Measurements from ENCODE around the gene BAG3. TPM values are rescaled to one million over a fixed set of nuclear protein-coding genes. Genes with fewer than 3 reads are reported as not detected.

BAG3 gene
- polyA plus RNA-seq, 1 donor: 12.3 TPM

DNA sequence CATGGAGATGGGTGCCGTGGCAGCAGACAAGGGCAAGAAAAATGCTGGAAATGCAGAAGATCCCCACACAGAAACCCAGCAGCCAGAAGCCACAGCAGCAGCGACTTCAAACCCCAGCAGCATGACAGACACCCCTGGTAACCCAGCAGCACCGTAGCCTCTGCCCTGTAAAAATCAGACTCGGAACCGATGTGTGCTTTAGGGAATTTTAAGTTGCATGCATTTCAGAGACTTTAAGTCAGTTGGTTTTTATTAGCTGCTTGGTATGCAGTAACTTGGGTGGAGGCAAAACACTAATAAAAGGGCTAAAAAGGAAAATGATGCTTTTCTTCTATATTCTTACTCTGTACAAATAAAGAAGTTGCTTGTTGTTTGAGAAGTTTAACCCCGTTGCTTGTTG lies 25.9 kb downstream of the BAG3 start:
- WGBS (ENCODE audit: insufficient coverage, low lambda C conversion rate): no CpG with 5 or more reads among the region's 6 CpGs
- Histone ChIP-seq H3K27ac (ENCODE audit: low read length) (no peak overlapping the region), H3K27me3 (ENCODE audit: control insufficient read depth, insufficient read depth, low read length) (no peaks in the 10 kb centered on the region), H3K4me3 (ENCODE audit: low read length) (no peak overlapping the region), H3K4me1 (ENCODE audit: control insufficient read depth, insufficient read depth, low read length) (no peaks in the 10 kb centered on the region), H3K9me3 (ENCODE audit: control insufficient read depth, low read depth, low read length) (no peaks in the 10 kb centered on the region), H3K36me3 (ENCODE audit: control insufficient read depth, insufficient read depth, low read length) (peaks cover 35% of the 10 kb centered on the region)
- no peak for DNase-seq

DNA sequence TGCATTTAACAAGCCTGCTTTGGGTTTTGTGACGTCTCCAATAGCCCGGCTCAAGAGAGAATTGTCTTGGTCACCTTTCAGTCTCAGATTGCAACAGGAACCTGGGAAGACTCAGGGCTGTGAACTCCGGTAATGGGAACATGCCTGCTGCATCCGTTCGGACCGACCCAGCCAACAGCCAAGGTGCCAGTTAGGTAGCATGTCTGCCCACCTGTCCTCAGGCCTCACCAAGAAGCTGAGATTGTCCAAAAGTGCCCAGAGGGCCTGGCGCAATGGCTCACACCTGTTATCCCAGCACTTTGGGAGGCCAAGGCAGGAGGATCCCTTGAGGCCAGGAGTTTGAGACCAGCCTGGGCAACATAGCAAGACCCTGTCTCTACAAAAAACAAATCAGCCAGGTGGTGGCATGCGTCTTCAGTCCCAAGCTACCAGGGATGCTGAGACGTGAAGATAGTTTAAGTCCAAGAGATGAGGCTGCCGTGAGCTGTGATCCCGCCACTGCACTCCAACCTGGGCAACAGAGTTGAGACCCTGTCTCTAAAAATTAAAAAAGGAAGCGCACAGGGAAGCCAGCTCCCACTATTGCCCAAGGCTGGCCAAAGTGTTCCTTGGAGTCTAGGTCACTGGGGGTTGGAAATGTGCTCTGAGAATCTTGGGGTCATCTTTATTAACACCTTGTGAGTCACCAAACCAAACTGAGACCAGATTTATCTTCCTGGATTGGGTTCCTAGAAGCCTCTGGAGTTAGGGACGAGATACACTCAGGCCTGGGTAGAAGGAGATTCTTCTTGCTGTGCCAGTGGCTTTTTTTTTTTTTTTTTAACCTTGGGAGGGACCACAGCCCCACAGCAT lies 26.9 kb downstream of the BAG3 start:
- no peak overlapping the region for H3K27ac ChIP-seq (ENCODE audit: low read length)
- peaks cover 25% of the 10 kb centered on the region for H3K36me3 ChIP-seq (ENCODE audit: control insufficient read depth, insufficient read depth, low read length)
- no peaks in the 10 kb centered on the region for H3K4me1 ChIP-seq (ENCODE audit: control insufficient read depth, insufficient read depth, low read length)
- no peaks in the 10 kb centered on the region for H3K27me3 ChIP-seq (ENCODE audit: control insufficient read depth, insufficient read depth, low read length)
- no CpG with 5 or more reads among the region's 13 CpGs for WGBS (ENCODE audit: insufficient coverage, low lambda C conversion rate)
- H3K4me3 ChIP-seq (ENCODE audit: low read length): no peak overlapping the region
- no peak for DNase-seq
- no peaks in the 10 kb centered on the region for H3K9me3 ChIP-seq (ENCODE audit: control insufficient read depth, low read depth, low read length)

DNA sequence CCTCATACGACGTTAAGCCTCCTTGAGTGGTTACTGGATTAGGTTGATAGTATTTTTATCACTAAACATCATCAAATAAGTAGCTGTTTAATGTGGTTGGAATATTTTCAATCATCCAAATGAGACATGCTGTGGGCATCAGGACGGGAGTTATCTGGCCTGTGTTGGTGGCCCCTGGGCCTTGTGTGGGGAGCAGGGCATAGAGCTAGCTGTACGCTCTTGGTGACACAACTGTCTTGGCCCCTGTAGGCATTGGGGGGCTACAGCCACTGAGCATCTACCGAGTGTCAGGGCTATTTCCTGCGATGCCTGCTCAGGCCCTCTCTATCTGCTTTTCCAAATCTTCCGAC lies 28.3 kb downstream of the BAG3 start:
- Histone ChIP-seq H3K27ac (ENCODE audit: low read length) (no peak overlapping the region), H3K36me3 (ENCODE audit: control insufficient read depth, insufficient read depth, low read length) (peaks cover 15% of the 10 kb centered on the region), H3K4me3 (ENCODE audit: low read length) (no peak overlapping the region), H3K9me3 (ENCODE audit: control insufficient read depth, low read depth, low read length) (no peaks in the 10 kb centered on the region), H3K27me3 (ENCODE audit: control insufficient read depth, insufficient read depth, low read length) (no peaks in the 10 kb centered on the region), H3K4me1 (ENCODE audit: control insufficient read depth, insufficient read depth, low read length) (no peaks in the 10 kb centered on the region)
- WGBS (ENCODE audit: insufficient coverage, low lambda C conversion rate): no CpG with 5 or more reads among the region's 7 CpGs
- DNase-seq: no peak

DNA sequence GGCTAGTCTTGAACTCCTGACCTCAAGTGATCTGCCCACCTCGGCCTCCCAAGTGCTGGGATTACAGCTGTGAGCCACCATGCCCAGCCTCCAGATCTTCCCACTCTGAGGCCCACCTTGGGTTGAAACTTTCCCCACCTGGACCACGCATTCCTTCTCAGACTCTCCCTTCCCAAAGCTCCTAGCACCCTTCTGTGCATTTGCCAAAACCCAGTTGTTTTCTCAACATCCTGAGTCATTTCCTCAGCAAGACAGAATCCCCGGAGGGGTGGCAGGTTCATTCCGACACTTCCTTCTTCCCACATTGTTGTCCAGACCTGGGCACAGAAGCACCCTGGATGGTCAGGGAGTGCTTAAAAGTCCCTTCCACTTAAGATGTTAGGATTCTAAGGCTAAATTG lies 28.9 kb downstream of the BAG3 start:
- H3K4me1 ChIP-seq (ENCODE audit: control insufficient read depth, insufficient read depth, low read length): no peaks in the 10 kb centered on the region

DNA sequence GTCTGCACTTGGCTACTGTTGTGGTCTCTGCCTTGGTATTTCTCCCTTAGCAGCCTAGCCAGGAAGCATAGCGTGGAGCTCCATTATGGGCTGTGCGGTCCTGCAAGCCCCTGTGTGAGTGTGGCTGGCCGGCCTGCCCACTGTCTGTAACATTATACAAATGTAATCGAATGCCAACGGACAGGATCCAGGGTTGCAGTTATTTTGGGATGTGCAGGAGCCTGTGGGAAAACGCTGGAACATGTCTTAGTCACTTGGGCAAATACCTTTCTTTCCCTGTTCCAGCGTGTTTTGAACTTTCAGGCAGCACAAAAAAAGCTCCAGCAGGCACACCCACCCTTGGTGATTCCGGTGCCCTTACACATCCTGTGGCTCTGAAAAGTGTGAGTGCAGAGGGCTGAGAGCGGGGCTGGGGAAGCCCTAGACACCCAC lies 29.5 kb downstream of the BAG3 start:
- H3K27ac ChIP-seq (ENCODE audit: low read length): no peak overlapping the region

More for the DNA sequence above, 28.9 kb downstream of the BAG3 start:
- no peak overlapping the region for H3K4me3 ChIP-seq (ENCODE audit: low read length)
- H3K27ac ChIP-seq (ENCODE audit: low read length): no peak overlapping the region
- H3K36me3 ChIP-seq (ENCODE audit: control insufficient read depth, insufficient read depth, low read length): peaks cover 15% of the 10 kb centered on the region
- DNase-seq: no peak
- 80% methylated on average over 1 of the region's 4 CpGs for WGBS (ENCODE audit: insufficient coverage, low lambda C conversion rate)
- no peaks in the 10 kb centered on the region for H3K27me3 ChIP-seq (ENCODE audit: control insufficient read depth, insufficient read depth, low read length)
- no peaks in the 10 kb centered on the region for H3K9me3 ChIP-seq (ENCODE audit: control insufficient read depth, low read depth, low read length)

DNA sequence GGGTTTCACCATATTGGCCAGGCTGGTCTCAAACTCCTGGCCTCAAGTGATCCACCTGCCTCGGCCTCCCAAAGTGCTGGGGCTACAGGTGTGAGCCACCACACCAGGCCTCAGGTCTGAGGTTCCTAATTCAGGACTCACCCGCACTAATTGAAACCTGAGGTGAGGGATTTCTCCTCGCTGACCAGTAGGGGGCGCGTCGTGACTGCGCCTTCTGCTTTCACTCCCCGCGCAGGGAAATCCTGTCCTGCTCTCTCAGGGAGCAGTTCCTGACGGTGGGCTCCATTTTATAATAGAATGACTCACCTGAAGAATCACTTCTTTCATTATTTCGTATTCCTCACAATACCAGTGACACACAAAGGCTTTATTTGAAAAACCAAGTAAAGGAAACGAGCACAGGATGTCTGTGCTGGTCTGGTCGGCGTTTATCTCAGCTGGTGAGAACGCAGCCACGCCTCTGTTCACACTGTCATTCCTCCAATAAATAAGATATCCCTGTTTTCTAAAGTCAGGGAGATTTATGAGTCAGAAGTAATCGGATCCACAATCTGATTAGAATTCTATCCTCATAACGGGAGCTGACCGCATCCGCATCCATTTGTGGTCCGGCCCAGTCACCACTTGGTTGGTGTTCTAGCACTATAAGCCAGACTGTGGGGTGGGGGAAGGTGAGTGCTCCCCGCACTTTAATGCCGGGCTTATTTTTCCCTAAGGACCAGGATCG lies 35.4 kb downstream of the BAG3 start:
- peaks cover 13% of the 10 kb centered on the region for H3K4me1 ChIP-seq (ENCODE audit: control insufficient read depth, insufficient read depth, low read length)
- no peaks in the 10 kb centered on the region for H3K36me3 ChIP-seq (ENCODE audit: control insufficient read depth, insufficient read depth, low read length)
- peak; percentile 81 to 82 for DNase-seq
- WGBS (ENCODE audit: insufficient coverage, low lambda C conversion rate): 0% methylated on average over 2 of the region's 24 CpGs
- no peaks in the 10 kb centered on the region for H3K9me3 ChIP-seq (ENCODE audit: control insufficient read depth, low read depth, low read length)
- H3K27me3 ChIP-seq (ENCODE audit: control insufficient read depth, insufficient read depth, low read length): no peaks in the 10 kb centered on the region
- peak overlapping the region; percentile 62 for H3K27ac ChIP-seq (ENCODE audit: low read length)
- H3K4me3 ChIP-seq (ENCODE audit: low read length): peak overlapping the region; percentile 22

More for the DNA sequence above, 29.5 kb downstream of the BAG3 start:
- WGBS (ENCODE audit: insufficient coverage, low lambda C conversion rate): no CpG with 5 or more reads among the region's 9 CpGs
- Histone ChIP-seq H3K4me3 (ENCODE audit: low read length) (no peak overlapping the region), H3K9me3 (ENCODE audit: control insufficient read depth, low read depth, low read length) (no peaks in the 10 kb centered on the region), H3K4me1 (ENCODE audit: control insufficient read depth, insufficient read depth, low read length) (no peaks in the 10 kb centered on the region), H3K36me3 (ENCODE audit: control insufficient read depth, insufficient read depth, low read length) (peaks cover 15% of the 10 kb centered on the region), H3K27me3 (ENCODE audit: control insufficient read depth, insufficient read depth, low read length) (no peaks in the 10 kb centered on the region)
- DNase-seq: no peak

DNA sequence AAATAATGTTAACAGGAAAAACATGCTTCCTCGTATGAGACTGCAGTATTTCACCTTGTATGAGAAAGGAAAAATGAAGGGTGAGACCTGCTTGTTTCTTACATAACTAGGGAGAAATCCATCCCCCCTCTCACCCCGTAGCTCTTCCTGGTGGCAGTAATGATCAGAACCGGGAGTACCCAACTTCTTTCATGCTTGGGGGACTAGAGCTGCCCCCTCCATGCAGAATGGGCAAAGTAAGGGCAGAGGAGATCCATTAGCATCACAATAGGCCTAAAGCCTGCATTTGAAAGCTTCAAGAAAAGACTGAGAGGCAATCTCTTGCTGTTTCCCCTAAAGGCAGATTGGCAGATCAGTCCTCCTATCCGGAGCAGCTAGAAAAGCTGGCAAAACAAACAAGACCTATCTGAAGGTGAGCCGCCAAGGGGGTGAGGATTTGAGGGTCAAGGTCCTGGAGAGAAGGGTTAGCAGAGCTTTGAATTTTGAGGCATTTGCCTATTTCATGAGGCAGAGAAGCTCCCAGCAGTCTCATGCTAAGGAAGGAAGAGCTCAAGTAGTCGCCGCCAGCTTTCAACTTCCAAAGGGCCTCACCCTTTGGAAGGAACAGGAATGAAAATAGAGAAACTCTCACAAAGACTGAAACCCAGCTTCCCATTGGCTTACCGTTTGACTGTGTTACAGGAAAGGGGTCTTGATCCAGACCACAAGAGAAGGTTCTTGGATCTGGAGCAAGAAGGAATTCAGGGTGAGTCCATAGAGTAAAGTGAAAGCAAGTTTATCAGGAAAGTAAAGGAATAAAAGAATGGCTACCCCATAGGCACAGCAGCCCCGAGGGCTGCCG lies 36.2 kb downstream of the BAG3 start:
- no peak overlapping the region for H3K4me3 ChIP-seq (ENCODE audit: low read length)
- no peaks in the 10 kb centered on the region for H3K9me3 ChIP-seq (ENCODE audit: control insufficient read depth, low read depth, low read length)
- peaks cover 13% of the 10 kb centered on the region for H3K4me1 ChIP-seq (ENCODE audit: control insufficient read depth, insufficient read depth, low read length)
- peak in 1 of 2 donors; percentile 54 for DNase-seq
- no peaks in the 10 kb centered on the region for H3K36me3 ChIP-seq (ENCODE audit: control insufficient read depth, insufficient read depth, low read length)
- WGBS (ENCODE audit: insufficient coverage, low lambda C conversion rate): 36% methylated on average over 3 of the region's 10 CpGs
- no peaks in the 10 kb centered on the region for H3K27me3 ChIP-seq (ENCODE audit: control insufficient read depth, insufficient read depth, low read length)
- H3K27ac ChIP-seq (ENCODE audit: low read length): peak overlapping the region; percentile 62

DNA sequence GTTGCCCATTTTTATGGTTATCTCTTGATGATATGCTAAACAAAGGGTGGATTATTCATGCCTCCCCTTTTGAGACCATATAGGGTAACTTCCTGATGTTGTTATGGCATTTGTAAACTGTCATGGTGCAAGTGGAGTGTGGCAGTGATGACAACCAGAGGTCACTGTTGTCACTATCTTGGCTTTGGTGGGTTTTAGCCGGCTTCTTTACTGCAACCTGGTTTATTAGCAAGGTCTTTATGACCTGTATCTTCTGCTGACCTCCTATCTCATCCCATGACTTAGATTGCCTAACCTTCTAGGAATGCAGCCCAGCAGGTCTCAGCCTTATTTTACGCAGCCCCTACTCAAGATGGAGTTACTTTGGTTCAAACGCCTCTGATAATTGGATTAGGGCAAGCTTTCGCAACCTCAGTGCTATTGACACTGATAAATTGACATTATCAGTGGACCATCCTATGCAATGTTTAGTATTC lies 36.9 kb downstream of the BAG3 start:
- H3K27ac ChIP-seq (ENCODE audit: low read length): peak overlapping the region; percentile 62
- peak; percentile 72 to 79 for DNase-seq
- H3K27me3 ChIP-seq (ENCODE audit: control insufficient read depth, insufficient read depth, low read length): no peaks in the 10 kb centered on the region
- no peaks in the 10 kb centered on the region for H3K9me3 ChIP-seq (ENCODE audit: control insufficient read depth, low read depth, low read length)
- H3K4me1 ChIP-seq (ENCODE audit: control insufficient read depth, insufficient read depth, low read length): peaks cover 13% of the 10 kb centered on the region
- no peaks in the 10 kb centered on the region for H3K36me3 ChIP-seq (ENCODE audit: control insufficient read depth, insufficient read depth, low read length)
- no CpG with 5 or more reads among the region's 4 CpGs for WGBS (ENCODE audit: insufficient coverage, low lambda C conversion rate)
- no peak overlapping the region for H3K4me3 ChIP-seq (ENCODE audit: low read length)

DNA sequence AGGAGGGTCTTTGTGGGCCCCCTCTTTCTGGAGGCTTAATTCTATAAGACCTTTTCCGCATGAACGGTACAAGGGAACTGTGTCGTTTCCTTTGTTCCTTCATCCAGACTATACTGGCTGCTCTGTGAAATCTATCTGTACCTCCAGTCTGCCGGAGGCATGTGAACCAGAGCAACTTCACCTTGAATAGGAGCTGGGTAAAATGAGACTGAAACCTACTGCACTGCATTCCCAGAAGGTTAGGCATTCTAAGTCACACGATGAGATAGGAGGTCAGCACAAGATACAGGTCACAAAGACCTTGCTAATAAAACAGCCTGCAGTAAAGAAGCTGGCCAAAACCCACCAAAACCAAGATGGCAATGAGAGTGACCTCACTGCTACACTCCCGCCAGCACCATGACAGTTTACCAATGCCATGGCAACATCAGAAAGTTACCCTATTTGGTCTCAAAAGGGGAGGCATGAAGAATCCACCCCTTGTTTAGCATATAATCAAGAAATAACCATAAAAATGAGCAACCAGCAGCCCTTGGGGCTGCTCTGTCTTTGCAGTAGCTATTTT lies 37.9 kb downstream of the BAG3 start:
- Histone ChIP-seq H3K27ac (ENCODE audit: low read length) (no peak overlapping the region), H3K9me3 (ENCODE audit: control insufficient read depth, low read depth, low read length) (no peaks in the 10 kb centered on the region), H3K36me3 (ENCODE audit: control insufficient read depth, insufficient read depth, low read length) (no peaks in the 10 kb centered on the region), H3K4me3 (ENCODE audit: low read length) (no peak overlapping the region), H3K27me3 (ENCODE audit: control insufficient read depth, insufficient read depth, low read length) (no peaks in the 10 kb centered on the region), H3K4me1 (ENCODE audit: control insufficient read depth, insufficient read depth, low read length) (peaks cover 13% of the 10 kb centered on the region)
- DNase-seq: peak in 1 of 2 donors; percentile 31
- WGBS (ENCODE audit: insufficient coverage, low lambda C conversion rate): 100% methylated on average over 2 of the region's 6 CpGs

DNA sequence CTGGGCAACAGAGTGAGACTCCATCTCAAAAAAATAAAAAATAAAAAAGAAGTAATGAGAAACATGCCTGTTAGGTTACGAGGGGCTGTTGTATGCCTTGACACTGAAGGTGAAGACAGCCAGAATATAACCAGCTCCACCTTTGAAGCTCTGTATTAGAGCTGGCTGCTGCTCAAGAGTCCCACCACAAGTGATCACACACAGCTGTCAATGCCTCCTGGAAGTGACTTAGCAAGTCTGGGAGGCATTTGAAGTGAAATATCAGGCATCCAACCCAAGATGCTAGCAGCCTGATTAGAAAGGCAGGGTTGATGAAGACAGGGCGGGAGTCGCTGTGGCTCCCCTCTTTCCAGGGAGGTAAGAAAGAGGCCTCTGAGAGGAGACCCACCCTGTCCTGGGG lies 40.5 kb downstream of the BAG3 start:
- no peak for DNase-seq
- no CpG with 5 or more reads among the region's 3 CpGs for WGBS (ENCODE audit: insufficient coverage, low lambda C conversion rate)
- H3K4me1 ChIP-seq (ENCODE audit: control insufficient read depth, insufficient read depth, low read length): peaks cover 12% of the 10 kb centered on the region

More for the DNA sequence above, 40.5 kb downstream of the BAG3 start:
- no peaks in the 10 kb centered on the region for H3K36me3 ChIP-seq (ENCODE audit: control insufficient read depth, insufficient read depth, low read length)
- H3K27ac ChIP-seq (ENCODE audit: low read length): no peak overlapping the region
- no peak overlapping the region for H3K4me3 ChIP-seq (ENCODE audit: low read length)
- H3K9me3 ChIP-seq (ENCODE audit: control insufficient read depth, low read depth, low read length): no peaks in the 10 kb centered on the region
- no peaks in the 10 kb centered on the region for H3K27me3 ChIP-seq (ENCODE audit: control insufficient read depth, insufficient read depth, low read length)

Data from large intestine (tissue), 3 donors.